ENCODE results near the gene GIMAP7.
"Not testable (repeated sequence)": the region's sequence is repeated elsewhere in the genome, so short reads cannot be mapped to it uniquely, and the experiment has no call there.

The GIMAP7 gene

GRCh38 chr7:150513758-150514157 lies 914 bp upstream of the GIMAP7 start:
- DNase-seq (ENCODE audit: low read depth, low spot score) = no peak

GRCh38 chr7:150515248-150516147 lies 826 bp downstream of the GIMAP7 start:
- no peak for DNase-seq (ENCODE audit: low read depth, low spot score)

DNA sequence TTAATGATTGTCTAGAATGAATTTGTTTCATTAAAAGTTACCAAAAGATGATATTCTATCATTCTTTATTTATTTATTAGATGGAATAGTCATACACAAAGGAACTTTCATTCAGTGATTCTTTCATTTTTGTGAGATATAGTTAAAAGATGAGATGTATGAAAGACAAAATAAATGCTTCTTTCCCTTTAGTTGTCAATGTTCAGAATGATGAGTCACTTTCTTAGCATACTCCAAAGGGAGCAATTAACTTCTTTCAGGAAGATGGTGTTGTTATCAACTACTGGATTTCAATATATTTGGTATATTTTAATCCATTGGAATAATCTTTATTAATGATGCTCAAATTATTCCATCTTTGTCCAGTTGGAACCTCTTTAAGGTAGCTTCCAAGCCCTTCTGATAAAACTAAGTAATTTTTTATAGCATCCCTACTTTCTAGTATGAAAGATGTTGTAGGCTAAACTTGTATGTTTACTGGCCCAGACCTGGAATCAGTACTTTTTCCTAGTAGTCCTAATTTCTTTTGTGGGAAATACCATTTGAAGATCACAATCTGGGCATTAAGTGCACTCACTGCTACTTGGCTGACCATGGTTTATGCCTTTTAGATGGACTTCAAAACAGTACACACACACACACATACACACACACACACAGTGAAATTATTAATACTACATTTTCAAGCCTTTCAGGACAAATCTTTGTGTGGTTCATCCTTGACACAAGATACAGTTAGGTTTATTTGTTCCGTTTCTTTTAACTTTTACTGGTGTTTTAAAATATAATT lies 2.5 kb downstream of the GIMAP7 start:
- no peak for DNase-seq (ENCODE audit: low read depth, low spot score)

- DNase-seq (ENCODE audit: low read depth, low spot score) = no peak
Measured at GRCh38 chr7:150519310-150519709, 4.6 kb downstream of the GIMAP7 start.

DNA sequence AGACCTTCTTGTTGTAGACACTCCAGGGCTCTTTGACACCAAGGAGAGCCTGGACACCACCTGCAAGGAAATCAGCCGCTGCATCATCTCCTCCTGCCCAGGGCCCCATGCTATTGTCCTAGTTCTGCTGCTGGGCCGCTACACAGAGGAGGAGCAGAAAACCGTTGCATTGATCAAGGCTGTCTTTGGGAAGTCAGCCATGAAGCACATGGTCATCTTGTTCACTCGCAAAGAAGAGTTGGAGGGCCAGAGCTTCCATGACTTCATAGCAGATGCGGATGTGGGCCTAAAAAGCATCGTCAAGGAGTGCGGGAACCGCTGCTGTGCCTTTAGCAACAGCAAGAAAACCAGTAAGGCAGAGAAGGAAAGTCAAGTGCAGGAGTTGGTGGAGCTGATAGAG lies 5.5 kb downstream of the GIMAP7 start:
- DNase-seq (ENCODE audit: low read depth, low spot score) = no peak

GRCh38 chr7:150522931-150523330 lies 8.3 kb downstream of the GIMAP7 start:
- not testable (repeated sequence) for DNase-seq (ENCODE audit: low read depth, low spot score)

DNA sequence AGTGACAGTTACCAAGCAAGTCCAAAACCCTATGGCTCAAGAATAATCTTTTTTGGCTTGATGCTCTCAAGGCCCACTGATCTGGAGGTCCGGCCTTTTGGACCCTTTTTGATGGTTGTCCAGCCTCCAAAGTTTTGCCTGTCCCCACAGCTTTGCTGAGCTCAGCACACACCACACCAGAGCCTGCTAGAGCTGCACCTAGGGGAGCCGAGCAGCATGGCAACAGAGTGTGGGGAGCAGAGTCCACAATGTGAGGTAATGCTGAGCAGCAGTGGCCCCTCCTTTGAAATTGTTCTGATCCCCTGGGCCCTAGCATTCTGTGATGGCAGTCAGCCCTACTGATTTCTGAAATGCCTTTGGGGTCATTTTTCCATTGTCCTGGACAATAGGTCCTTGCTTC lies 9.3 kb downstream of the GIMAP7 start:
- DNase-seq (ENCODE audit: low read depth, low spot score) = no peak

DNA sequence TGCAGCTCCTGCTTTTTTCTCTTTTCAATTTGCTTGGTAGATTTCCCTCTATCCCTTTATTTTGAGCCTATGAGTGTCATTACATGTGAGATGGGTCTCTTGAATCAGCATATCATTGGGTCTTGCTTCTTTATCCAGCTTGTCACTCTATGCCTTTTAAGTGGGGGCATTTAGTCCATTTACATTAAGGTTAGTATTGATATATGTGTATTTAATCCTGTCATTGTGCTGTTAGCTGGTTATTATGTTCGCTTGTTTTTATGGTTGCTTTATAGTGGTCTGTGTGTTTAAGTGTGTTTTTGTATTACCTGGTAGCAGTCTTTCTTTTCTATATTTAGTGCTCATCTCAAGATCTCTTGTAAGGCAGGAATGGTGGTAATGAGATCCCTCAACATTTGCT lies 17.0 kb downstream of the GIMAP7 start:
- DNase-seq (ENCODE audit: low read depth, low spot score) = no peak

DNA sequence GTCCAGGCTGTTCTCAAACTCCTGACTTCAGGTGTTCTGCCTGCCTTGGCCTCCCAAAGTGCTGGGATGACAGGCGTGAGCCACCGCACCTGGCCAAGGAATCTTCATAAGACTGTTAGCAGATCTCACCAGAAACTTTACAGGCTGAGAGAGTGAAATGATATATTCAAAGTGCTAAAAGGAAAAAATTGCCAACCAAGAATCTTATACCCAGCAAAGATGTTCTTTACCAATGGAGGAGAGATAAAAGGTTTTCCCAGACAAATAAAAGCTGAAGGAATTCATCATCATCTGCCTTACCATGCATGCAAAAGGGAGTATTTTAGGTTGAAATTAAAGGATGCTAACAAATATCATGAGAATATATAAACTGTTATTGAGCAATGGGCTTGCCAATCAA lies 23.6 kb downstream of the GIMAP7 start:
- no peak for DNase-seq (ENCODE audit: low read depth, low spot score)

GRCh38 chr7:150553163-150553562 lies 38.5 kb downstream of the GIMAP7 start:
- DNase-seq (ENCODE audit: low read depth, low spot score) = no peak

GRCh38 chr7:150556521-150557138 lies 42.0 kb downstream of the GIMAP7 start:
- DNase-seq (ENCODE audit: low read depth, low spot score) = no peak

DNA sequence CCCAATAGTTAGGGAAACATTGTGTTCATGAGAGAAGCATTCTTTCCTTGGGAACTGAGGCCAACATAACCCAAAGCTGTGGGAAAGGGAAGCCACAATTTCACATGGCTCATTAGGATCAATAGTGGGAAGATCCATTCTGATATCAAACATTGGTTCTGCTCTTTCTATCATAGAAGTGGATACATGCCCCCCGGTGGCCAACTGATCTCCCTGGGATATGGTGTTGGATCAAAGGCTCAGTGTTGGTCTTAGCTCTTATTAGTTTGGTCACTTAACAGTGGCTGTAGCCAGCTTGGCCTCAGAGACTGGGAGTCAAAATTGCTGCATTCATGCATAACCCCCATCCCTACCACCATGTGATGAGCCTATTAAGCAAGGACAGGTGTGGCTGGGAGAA lies 45.8 kb downstream of the GIMAP7 start:
- DNase-seq (ENCODE audit: low read depth, low spot score) = no peak

DNA sequence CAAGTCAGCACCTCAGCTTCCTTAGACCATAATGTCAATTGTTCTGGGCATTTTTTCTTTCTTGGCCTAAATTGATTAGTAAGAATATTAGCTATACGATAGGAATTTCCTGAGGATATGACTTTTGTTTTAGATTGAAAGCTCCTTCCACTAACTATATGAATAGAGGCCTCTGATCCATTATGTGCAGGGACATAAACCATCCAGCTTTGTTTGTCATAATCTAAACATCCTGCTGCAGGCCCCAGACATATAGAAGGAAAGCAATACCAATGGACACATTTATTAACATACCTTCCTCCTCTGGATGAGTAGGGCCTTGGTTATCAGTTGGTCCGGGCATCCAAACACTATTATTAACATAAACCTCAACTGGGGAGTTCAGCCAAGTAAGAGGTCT lies 48.2 kb downstream of the GIMAP7 start:
- no peak for DNase-seq (ENCODE audit: low read depth, low spot score)

DNA sequence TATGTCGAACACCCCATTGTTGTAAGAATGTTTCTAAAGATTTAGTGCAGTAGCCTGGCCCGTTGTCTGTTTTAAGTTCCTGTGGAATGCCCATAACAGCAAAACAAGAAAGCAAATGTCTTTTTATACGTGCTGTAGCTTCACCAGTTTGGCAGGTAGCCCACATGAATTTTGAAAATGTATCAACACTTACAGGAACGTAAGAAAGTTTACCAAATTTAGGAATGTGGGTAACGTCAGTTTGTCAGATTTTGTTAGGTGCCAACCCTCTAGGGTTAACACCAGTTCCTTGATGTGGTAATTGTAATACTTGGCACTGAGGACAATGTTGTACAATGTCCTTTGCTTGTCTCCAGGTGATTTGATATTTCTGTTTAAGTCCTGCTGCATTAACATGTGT lies 49.3 kb downstream of the GIMAP7 start:
- DNase-seq (ENCODE audit: low read depth, low spot score) = no peak

DNA sequence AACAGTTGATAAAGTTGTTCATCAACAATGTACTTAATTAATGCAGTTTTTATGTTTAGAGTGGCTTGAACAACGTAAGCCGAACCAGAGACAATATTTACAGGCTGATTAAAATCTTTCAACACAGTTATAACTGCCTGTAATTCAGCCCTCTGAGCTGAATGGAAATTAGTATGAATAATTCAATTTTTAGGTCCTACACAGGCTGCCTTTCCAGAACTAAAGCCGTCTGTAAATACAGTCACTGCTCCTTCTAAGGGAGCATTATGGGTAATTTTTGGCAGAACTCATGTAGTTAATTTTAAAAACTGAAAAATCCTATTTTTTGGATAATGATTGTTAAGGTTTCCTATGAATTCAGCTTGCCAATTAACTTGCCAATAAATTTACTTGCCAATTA lies 49.9 kb downstream of the GIMAP7 start:
- no peak for DNase-seq (ENCODE audit: low read depth, low spot score)

DNA sequence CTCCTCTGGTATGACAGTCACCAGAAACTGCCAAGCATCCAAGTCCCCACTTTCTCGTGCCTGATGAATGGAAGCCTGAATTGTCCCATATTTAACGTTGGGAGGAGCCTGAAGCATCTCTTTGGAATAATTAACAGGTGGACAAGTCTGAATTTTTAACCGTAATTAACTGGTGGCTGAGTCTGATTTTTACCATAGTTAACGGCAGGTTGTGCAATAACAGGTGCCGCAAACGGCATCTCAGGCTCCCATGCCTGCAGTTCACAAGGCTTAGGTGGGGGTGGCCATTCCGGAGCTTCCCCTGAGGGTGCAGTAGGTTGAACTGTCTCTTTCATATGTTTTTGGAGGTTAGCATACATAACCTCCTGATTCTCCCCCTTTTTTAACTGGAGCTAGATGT lies 50.6 kb downstream of the GIMAP7 start:
- no peak for DNase-seq (ENCODE audit: low read depth, low spot score)

GRCh38 chr7:150566123-150566522 lies 51.5 kb downstream of the GIMAP7 start:
- no peak for DNase-seq (ENCODE audit: low read depth, low spot score)

DNA sequence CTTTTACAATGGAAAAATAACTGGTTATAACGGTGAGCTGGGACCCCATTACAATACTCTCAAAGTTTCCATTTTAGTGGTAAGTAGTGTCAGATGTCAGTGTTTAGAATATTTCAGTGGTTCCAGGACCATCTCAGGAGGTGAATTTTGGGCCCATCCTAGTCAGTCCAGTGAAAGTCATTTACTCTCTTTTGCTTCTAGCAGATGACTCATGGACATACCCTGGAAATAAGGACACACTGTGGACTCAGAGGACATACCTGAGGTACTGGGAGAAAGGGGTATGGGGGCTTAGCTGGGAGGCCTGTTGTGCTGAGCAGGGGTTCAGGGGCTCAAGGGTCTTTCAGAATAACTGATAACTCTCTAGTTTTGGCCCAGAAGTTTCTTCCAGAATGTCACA lies 51.9 kb downstream of the GIMAP7 start:
- DNase-seq (ENCODE audit: low read depth, low spot score) = no peak

GRCh38 chr7:150567169-150567568 lies 52.5 kb downstream of the GIMAP7 start, which contains the start of gene GIMAP4:
GIMAP4 (plus strand) TSS chr7:150567390; CDS start chr7:150569902, 2,512 bp downstream.
- DNase-seq (ENCODE audit: low read depth, low spot score) = no peak

DNA sequence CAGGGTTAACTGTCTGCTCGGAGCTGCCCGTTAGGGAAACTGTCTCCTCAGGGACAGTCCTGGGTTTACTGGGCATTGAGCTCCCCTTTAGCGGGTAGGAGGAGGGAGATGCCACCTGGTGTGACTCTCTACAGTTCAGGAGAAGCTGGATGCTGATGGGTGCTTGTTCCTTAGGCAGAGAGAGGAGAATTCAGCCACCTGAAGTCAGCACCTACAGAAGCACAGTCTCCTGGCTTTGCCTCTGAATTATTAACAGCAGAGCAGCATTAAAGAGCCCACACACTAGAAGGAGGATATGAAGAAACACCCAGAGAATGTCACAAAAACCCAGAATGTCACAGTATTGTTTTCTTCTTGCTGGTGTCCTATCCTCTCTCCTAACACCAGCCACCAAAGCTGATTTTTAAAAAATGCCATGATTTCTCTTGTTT lies 53.2 kb downstream of the GIMAP7 start:
- no peak for DNase-seq (ENCODE audit: low read depth, low spot score)

GRCh38 chr7:150568714-150569113 lies 54.0 kb downstream of the GIMAP7 start:
- no peak for DNase-seq (ENCODE audit: low read depth, low spot score)

- no peak for DNase-seq (ENCODE audit: low read depth, low spot score)
Measured at GRCh38 chr7:150569245-150569955, 54.7 kb downstream of the GIMAP7 start.

All from activated naive CD8-positive, alpha-beta T cell treated with anti-CD3 and anti-CD28 coated beads, Interleukin-2, amount 50 U/mL, for 16 hours (primary cell).